Neural progenitor cell (in vitro differentiated cells): ENCODE results near the gene PDE1C. TPM values are rescaled to one million over a fixed set of nuclear protein-coding genes. Genes with fewer than 3 reads are reported as not detected.

ENCODE experiments used
- DNase-seq: peaks from one replicate; pipeline ENCODE4 v3.0.0-alpha.2; 2016; ENCODE audit warnings: low spot score
- H2AFZ ChIP-seq: fragments of 200-600 bp; sonication (generic); replicated peaks from 2 replicates; pipeline ENCODE4 v1.6.1; 2016; ENCODE audit warnings: antibody characterized with exemption
- H3F3A ChIP-seq: fragments of 200-600 bp; sonication (generic); 2 replicates; pipeline ENCODE4 v1.6.1; 2016; ENCODE audit warnings: antibody characterized with exemption, low read depth
- H3K27ac ChIP-seq: fragments of 200-600 bp; sonication (generic); 2 replicates; pipeline ENCODE4 v1.5.1; 2016; ENCODE audit warnings: mild to moderate bottlenecking
- H3K27me3 ChIP-seq: fragments of 200-600 bp; sonication (generic); 2 replicates; pipeline ENCODE4 v1.6.1; 2016; ENCODE audit warnings: mild to moderate bottlenecking, moderate library complexity
- H3K36me3 ChIP-seq: fragments of 200-600 bp; sonication (generic); 2 replicates; pipeline ENCODE4 v1.5.1; 2016
- H3K4me1 ChIP-seq: fragments of 200-600 bp; sonication (generic); 2 replicates; pipeline ENCODE4 v1.6.1; 2016; ENCODE audit warnings: mixed run types
- H3K4me2 ChIP-seq: fragments of 200-600 bp; sonication (generic); 2 replicates; pipeline ENCODE4 v1.6.1; 2016
- H3K4me3 ChIP-seq: fragments of 200-600 bp; sonication (generic); 2 replicates; pipeline ENCODE4 v1.5.1; 2016
- H3K79me2 ChIP-seq: fragments of 200-600 bp; sonication (generic); 2 replicates; pipeline ENCODE4 v1.6.1; 2016; ENCODE audit warnings: low read depth
- H3K9ac ChIP-seq: fragments of 200-600 bp; sonication (generic); 2 replicates; pipeline ENCODE4 v1.6.1; 2016
- H3K9me3 ChIP-seq: fragments of 200-600 bp; sonication (generic); 2 replicates; pipeline ENCODE4 v1.5.1; 2016; ENCODE audit warnings: low read depth
- H4K20me1 ChIP-seq: fragments of 200-600 bp; sonication (generic); 2 replicates; pipeline ENCODE4 v1.6.1; 2016; ENCODE audit warnings: low read depth
- H3K27ac Mint-ChIP-seq: 3 replicates; pipeline ENCODE4 v1.8.0; 2021; ENCODE audit warnings: mixed read lengths
- H3K27me3 Mint-ChIP-seq: 2 replicates; pipeline ENCODE4 v1.8.0; 2022; ENCODE audit warnings: low read depth, mild to moderate bottlenecking, inconsistent platforms, moderate library complexity, mixed read lengths; ENCODE audit not compliant: insufficient read depth
- H3K36me3 Mint-ChIP-seq: 3 replicates; pipeline ENCODE4 v1.8.0; 2021; ENCODE audit warnings: mixed read lengths
- H3K4me1 Mint-ChIP-seq: 3 replicates; pipeline ENCODE4 v1.8.0; 2021; ENCODE audit warnings: mixed read lengths
- H3K4me3 Mint-ChIP-seq: 3 replicates; pipeline ENCODE4 v1.8.0; 2021; ENCODE audit warnings: mild to moderate bottlenecking, moderate library complexity, mixed read lengths
- H3K9me3 Mint-ChIP-seq: 3 replicates; pipeline ENCODE4 v1.8.0; 2020; ENCODE audit warnings: mixed read lengths
- CTCF ChIP-seq: fragments of 200-600 bp; sonication (generic); IDR thresholded peaks from 2 replicates; pipeline ENCODE4 v1.5.1; 2017; ENCODE audit warnings: antibody characterized with exemption, mild to moderate bottlenecking
- EZH2 ChIP-seq: fragments of 200-600 bp; sonication (generic); IDR thresholded peaks from 2 replicates; pipeline ENCODE4 v1.6.1; 2017; ENCODE audit warnings: antibody characterized with exemption, mild to moderate bottlenecking, moderate library complexity
- EZH2phosphoT487 ChIP-seq: fragments of 200-600 bp; sonication (generic); IDR thresholded peaks from 2 replicates; pipeline ENCODE4 v1.6.1; 2017; ENCODE audit warnings: antibody characterized with exemption
- total RNA-seq: library from RNA; depleted of rRNA; stranded (reverse); fragments of >200 nt; gene quantifications from 2 replicates; pipeline ENCODE4 v1.2.3, GENCODE V29; 2015; ENCODE audit warnings: low replicate concordance

Gene PDE1C
- total RNA-seq, 1 donor from 2014 or later: 0.54 TPM

GRCh38 chr7:31855530-31855929 lies 214.7 kb downstream of the PDE1C start:
- Histone ChIP-seq H3K79me2 (no peaks in the 10 kb centered on the region), H3K4me2 (peak overlapping the region; percentile 28), H4K20me1 (no peaks in the 10 kb centered on the region), H3K9me3 (no peaks in the 10 kb centered on the region), H3K4me3 (no peak overlapping the region), H3F3A (peaks cover 3% of the 10 kb centered on the region), H3K36me3 (no peaks in the 10 kb centered on the region), H3K9ac (no peak overlapping the region), H2AFZ (no peak overlapping the region), H3K27me3 (no peaks in the 10 kb centered on the region), H3K27ac (no peak overlapping the region), H3K4me1 (peaks cover 23% of the 10 kb centered on the region)
- no peak overlapping the region for H3K27ac Mint-ChIP-seq
- H3K4me1 Mint-ChIP-seq: peaks cover 27% of the 10 kb centered on the region
- DNase-seq: no peak
- peaks cover 2% of the 10 kb centered on the region for H3K27me3 Mint-ChIP-seq
- H3K4me3 Mint-ChIP-seq: no peak overlapping the region
- H3K36me3 Mint-ChIP-seq: no peaks in the 10 kb centered on the region
- no peak for TF ChIP-seq EZH2phosphoT487
- no peak for TF ChIP-seq EZH2
- no peak for TF ChIP-seq CTCF
- no peaks in the 10 kb centered on the region for H3K9me3 Mint-ChIP-seq

- Mint-ChIP-seq H3K4me3 (no peak overlapping the region), H3K36me3 (no peaks in the 10 kb centered on the region), H3K27ac (no peak overlapping the region), H3K4me1 (peaks cover 29% of the 10 kb centered on the region), H3K9me3 (no peaks in the 10 kb centered on the region), H3K27me3 (peaks cover 2% of the 10 kb centered on the region)
- Histone ChIP-seq H2AFZ (no peak overlapping the region), H3K9me3 (no peaks in the 10 kb centered on the region), H3K4me2 (no peak overlapping the region), H3F3A (peaks cover 6% of the 10 kb centered on the region), H3K4me1 (peaks cover 36% of the 10 kb centered on the region), H3K27ac (no peak overlapping the region), H3K36me3 (no peaks in the 10 kb centered on the region), H3K9ac (no peak overlapping the region), H3K4me3 (no peak overlapping the region), H4K20me1 (no peaks in the 10 kb centered on the region), H3K27me3 (no peaks in the 10 kb centered on the region), H3K79me2 (no peaks in the 10 kb centered on the region)
- DNase-seq: no peak
- TF ChIP-seq EZH2 (no peak), CTCF (no peak), EZH2phosphoT487 (no peak)
These were observed 216.8 kb downstream of the PDE1C start for GRCh38 chr7:31853380-31853779.

GRCh38 chr7:31852462-31852861 lies 217.7 kb downstream of the PDE1C start:
- Histone ChIP-seq H3F3A (peaks cover 6% of the 10 kb centered on the region), H3K79me2 (no peaks in the 10 kb centered on the region), H2AFZ (no peak overlapping the region), H3K4me2 (no peak overlapping the region), H3K27me3 (no peaks in the 10 kb centered on the region), H3K4me3 (no peak overlapping the region), H3K36me3 (no peaks in the 10 kb centered on the region), H3K4me1 (peaks cover 36% of the 10 kb centered on the region), H3K9me3 (no peaks in the 10 kb centered on the region), H3K9ac (no peak overlapping the region), H4K20me1 (no peaks in the 10 kb centered on the region), H3K27ac (no peak overlapping the region)
- no peak for DNase-seq
- H3K36me3 Mint-ChIP-seq: no peaks in the 10 kb centered on the region
- no peaks in the 10 kb centered on the region for H3K9me3 Mint-ChIP-seq
- no peak overlapping the region for H3K27ac Mint-ChIP-seq
- peaks cover 26% of the 10 kb centered on the region for H3K4me1 Mint-ChIP-seq
- H3K4me3 Mint-ChIP-seq: no peak overlapping the region
- no peak for TF ChIP-seq CTCF
- no peak for TF ChIP-seq EZH2phosphoT487
- no peak for TF ChIP-seq EZH2
- H3K27me3 Mint-ChIP-seq: peaks cover 2% of the 10 kb centered on the region
